HEK293 (cell line): Measurements from ENCODE around the gene HS3ST1.

Experiments
- CTCF ChIA-PET: fragments of 350-600 bp; formaldehyde crosslinking; extraction: SDS; loops from one replicate; lab custom pipeline; 2021; ENCODE audit warnings: antibody characterized with exemption; lab: Yijun Ruan, JAX
- POLR2A ChIA-PET: fragments of 300-600 bp; formaldehyde crosslinking; extraction: SDS; loops from one replicate; lab custom pipeline; 2020; ENCODE audit warnings: antibody characterized with exemption, inconsistent platforms; lab: Yijun Ruan, JAX
- H3K27ac ChIP-seq: fragments of 200-500 bp; sonication (Bioruptor generic); 2 replicates; pipeline ENCODE4 v1.5.1; 2014; ENCODE audit warnings: low read depth, low read length, control low read depth, inconsistent platforms; ENCODE audit errors: extremely low read depth
- H3K36me3 ChIP-seq, 2 experiments: fragments of 200-500 bp in 1 of 2; sonication (Bioruptor generic) in 1 of 2; 1 replicate in 1 of 2; 2 replicates in 1 of 2; pipeline ENCODE4 v1.5.1; 2014 to 2017; ENCODE audit warnings: inconsistent platforms in 2 of 2, low read length in 2 of 2; ENCODE audit not compliant: control insufficient read depth in 2 of 2, insufficient read depth in 1 of 2
- H3K4me1 ChIP-seq: fragments of 200-500 bp; sonication (Bioruptor generic); 2 replicates; pipeline ENCODE4 v1.5.1; 2014; ENCODE audit warnings: mild to moderate bottlenecking, low read length, inconsistent platforms; ENCODE audit not compliant: control insufficient read depth, insufficient read depth
- H3K4me3 ChIP-seq: 2 replicates; pipeline ENCODE4 v1.5.1; 2011; ENCODE audit warnings: low read depth, mild to moderate bottlenecking, control low read depth, low read length, moderate library complexity
- H3K9me3 ChIP-seq: fragments of 200-500 bp; sonication (Bioruptor generic); 2 replicates; pipeline ENCODE4 v1.5.1; 2014; ENCODE audit warnings: low read depth, low read length, inconsistent platforms; ENCODE audit not compliant: control insufficient read depth, insufficient read depth
- BCL11A ChIP-seq: fragments of 450-650 bp; formaldehyde crosslinking; IDR thresholded peaks from 2 replicates; pipeline ENCODE4 v1.5.1; 2016; ENCODE audit warnings: low read depth, missing biosample characterization, missing genetic modification characterization
- BCL11B ChIP-seq: fragments of 450-650 bp; formaldehyde crosslinking; IDR thresholded peaks from 2 replicates; pipeline ENCODE4 v1.5.1; 2016; ENCODE audit warnings: low read depth, missing biosample characterization, missing genetic modification characterization
- GLIS1 ChIP-seq: fragments of 450-650 bp; formaldehyde crosslinking; IDR thresholded peaks from 2 replicates; pipeline ENCODE4 v1.5.1; 2016; ENCODE audit warnings: missing biosample characterization, missing genetic modification characterization
- KLF1 ChIP-seq: fragments of 450-650 bp; formaldehyde crosslinking; IDR thresholded peaks from 2 replicates; pipeline ENCODE4 v1.5.1; 2016; ENCODE audit warnings: missing biosample characterization, missing genetic modification characterization
- KLF9 ChIP-seq: fragments of 450-650 bp; formaldehyde crosslinking; IDR thresholded peaks from 2 replicates; pipeline ENCODE4 v1.5.1; 2016; ENCODE audit warnings: missing biosample characterization, missing genetic modification characterization, low read depth
- REPIN1 ChIP-seq: fragments of 450-650 bp; formaldehyde crosslinking; IDR thresholded peaks from 2 replicates; pipeline ENCODE4 v1.5.1; 2017; ENCODE audit warnings: missing biosample characterization, missing genetic modification characterization, low read depth
- SCRT2 ChIP-seq: fragments of 450-650 bp; formaldehyde crosslinking; IDR thresholded peaks from 2 replicates; pipeline ENCODE4 v1.5.1; 2016; ENCODE audit warnings: missing biosample characterization, missing genetic modification characterization
- SP7 ChIP-seq: fragments of 450-650 bp; formaldehyde crosslinking; IDR thresholded peaks from 2 replicates; pipeline ENCODE4 v1.5.1; 2016; ENCODE audit warnings: missing biosample characterization, missing genetic modification characterization
- TCF7L2 ChIP-seq: IDR thresholded peaks from 2 replicates; pipeline ENCODE4 v1.6.1; 2011; ENCODE audit warnings: low read depth, mild to moderate bottlenecking, inconsistent platforms, low read length, moderate library complexity, borderline replicate concordance
- ZBTB17 ChIP-seq: fragments of 450-650 bp; formaldehyde crosslinking; IDR thresholded peaks from 2 replicates; pipeline ENCODE4 v1.5.1; 2016; ENCODE audit warnings: missing biosample characterization, missing genetic modification characterization
- ZBTB8A ChIP-seq: fragments of 450-650 bp; formaldehyde crosslinking; IDR thresholded peaks from 2 replicates; pipeline ENCODE4 v1.5.1; 2016; ENCODE audit warnings: missing biosample characterization, missing genetic modification characterization
- ZNF121 ChIP-seq: fragments of 450-650 bp; formaldehyde crosslinking; IDR thresholded peaks from 2 replicates; pipeline ENCODE4 v1.5.1; 2016; ENCODE audit warnings: missing biosample characterization, missing genetic modification characterization
- ZNF335 ChIP-seq: fragments of 450-650 bp; formaldehyde crosslinking; conservative IDR thresholded peaks from 2 replicates; pipeline ENCODE4 v1.5.1; 2016; ENCODE audit warnings: missing biosample characterization, missing genetic modification characterization
- ZNF548 ChIP-seq: fragments of 450-650 bp; formaldehyde crosslinking; IDR thresholded peaks from 2 replicates; pipeline ENCODE4 v1.5.1; 2016; ENCODE audit warnings: missing biosample characterization, missing genetic modification characterization
- ZNF558 ChIP-seq: fragments of 450-650 bp; formaldehyde crosslinking; IDR thresholded peaks from 2 replicates; pipeline ENCODE4 v1.5.1; 2016; ENCODE audit warnings: missing biosample characterization, missing genetic modification characterization
- ZNF768 ChIP-seq: fragments of 450-650 bp; formaldehyde crosslinking; IDR thresholded peaks from 2 replicates; pipeline ENCODE4 v1.5.1; 2018; ENCODE audit warnings: missing biosample characterization, mild to moderate bottlenecking, missing genetic modification characterization
- TF ChIP-seq, protein P1 (sequence below): fragments of 450-650 bp; formaldehyde crosslinking; IDR thresholded peaks from 2 replicates; pipeline ENCODE4 v1.5.1; 2016; ENCODE audit warnings: missing biosample characterization, missing genetic modification characterization
- TF ChIP-seq, protein P2 (sequence below): fragments of 450-650 bp; formaldehyde crosslinking; IDR thresholded peaks from 2 replicates; pipeline ENCODE4 v1.5.1; 2016; ENCODE audit warnings: missing biosample characterization, missing genetic modification characterization
- TF ChIP-seq, protein P3 (sequence below): fragments of 450-650 bp; formaldehyde crosslinking; IDR thresholded peaks from 2 replicates; pipeline ENCODE4 v1.5.1; 2016; ENCODE audit warnings: missing biosample characterization, missing genetic modification characterization
- TF ChIP-seq, protein P4 (sequence below): fragments of 450-650 bp; formaldehyde crosslinking; IDR thresholded peaks from 2 replicates; pipeline ENCODE4 v1.5.0; 2017; ENCODE audit warnings: missing biosample characterization, missing genetic modification characterization, borderline replicate concordance
- TF ChIP-seq, protein P5 (sequence below): fragments of 450-650 bp; formaldehyde crosslinking; IDR thresholded peaks from 2 replicates; pipeline ENCODE4 v1.5.1; 2017; ENCODE audit warnings: missing biosample characterization, mild to moderate bottlenecking, missing genetic modification characterization, moderate library complexity
- TF ChIP-seq, protein P6 (sequence below): fragments of 450-650 bp; formaldehyde crosslinking; IDR thresholded peaks from 2 replicates; pipeline ENCODE4 v1.5.1; 2016; ENCODE audit warnings: missing biosample characterization, missing genetic modification characterization

Gene HS3ST1

DNA sequence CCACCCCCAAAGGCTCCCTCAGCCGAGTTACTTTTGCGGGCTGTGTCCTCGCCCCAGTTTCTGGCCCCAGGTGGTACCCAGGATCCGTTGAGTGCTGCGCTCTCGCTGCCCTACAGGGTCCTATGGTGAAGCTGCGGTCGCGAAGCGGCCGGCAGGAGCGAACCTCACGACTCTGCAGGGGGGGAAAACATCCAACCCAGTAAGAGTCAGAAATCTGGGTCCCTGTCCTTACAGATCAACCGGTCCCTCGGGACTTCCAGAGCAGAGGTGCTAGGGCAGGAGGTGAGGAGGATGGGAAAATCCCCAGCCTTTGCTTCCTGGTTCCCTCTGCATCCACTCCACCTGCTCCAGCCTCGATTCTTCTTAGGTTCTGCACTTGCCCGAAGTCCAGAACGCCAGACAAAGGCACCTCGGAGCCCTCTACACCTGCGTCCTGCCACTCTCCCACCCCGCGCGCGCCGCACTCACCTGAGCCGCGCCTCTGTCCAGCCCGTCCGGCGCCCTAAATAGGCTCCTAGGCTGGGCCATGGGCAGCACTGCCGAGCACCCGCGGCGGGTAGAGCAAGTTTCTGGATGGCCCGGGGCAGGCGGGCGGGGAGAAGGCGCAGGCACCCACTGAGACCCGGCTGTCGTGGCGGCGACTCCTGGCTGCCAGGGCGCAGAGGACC is at the start of gene HS3ST1:
HS3ST1 (minus strand) TSS at position 664 of the 668 bp plus-strand sequence. CDS start 28,889 bp downstream, outside the sequence.
- no peaks in the 10 kb centered on the region; the same call in 1 of the 2 replicates for H3K4me1 ChIP-seq
- no peak within 1 kb of the TSS for H3K27ac ChIP-seq
- CTCF ChIA-PET, result no interaction called here
- H3K4me3 ChIP-seq, result peak within 1 kb of the TSS; percentile 53
- H3K36me3 ChIP-seq, result no peaks in the 10 kb centered on the region
- H3K9me3 ChIP-seq, result no peaks in the 10 kb centered on the region
- TF ChIP-seq ZBTB17 (tag by site-specific recombination) (no peak), ZNF335 (tag by site-specific recombination) (peak; percentile 70), REPIN1 (tag by site-specific recombination) (no peak), ZBTB8A (tag by site-specific recombination) (0 out of 2 replicates have a peak, but pooled peaks have one; percentile 16), SCRT2 (no peak)
- TF ChIP-seq, protein P1, sequence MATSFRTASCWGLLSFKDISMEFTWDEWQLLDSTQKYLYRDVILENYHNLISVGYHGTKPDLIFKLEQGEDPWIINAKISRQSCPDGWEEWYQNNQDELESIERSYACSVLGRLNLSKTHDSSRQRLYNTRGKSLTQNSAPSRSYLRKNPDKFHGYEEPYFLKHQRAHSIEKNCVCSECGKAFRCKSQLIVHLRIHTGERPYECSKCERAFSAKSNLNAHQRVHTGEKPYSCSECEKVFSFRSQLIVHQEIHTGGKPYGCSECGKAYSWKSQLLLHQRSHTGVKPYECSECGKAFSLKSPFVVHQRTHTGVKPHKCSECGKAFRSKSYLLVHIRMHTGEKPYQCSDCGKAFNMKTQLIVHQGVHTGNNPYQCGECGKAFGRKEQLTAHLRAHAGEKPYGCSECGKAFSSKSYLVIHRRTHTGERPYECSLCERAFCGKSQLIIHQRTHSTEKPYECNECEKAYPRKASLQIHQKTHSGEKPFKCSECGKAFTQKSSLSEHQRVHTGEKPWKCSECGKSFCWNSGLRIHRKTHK (tag by site-specific recombination), result no peak
- POLR2A ChIA-PET, result no interaction called here

DNA sequence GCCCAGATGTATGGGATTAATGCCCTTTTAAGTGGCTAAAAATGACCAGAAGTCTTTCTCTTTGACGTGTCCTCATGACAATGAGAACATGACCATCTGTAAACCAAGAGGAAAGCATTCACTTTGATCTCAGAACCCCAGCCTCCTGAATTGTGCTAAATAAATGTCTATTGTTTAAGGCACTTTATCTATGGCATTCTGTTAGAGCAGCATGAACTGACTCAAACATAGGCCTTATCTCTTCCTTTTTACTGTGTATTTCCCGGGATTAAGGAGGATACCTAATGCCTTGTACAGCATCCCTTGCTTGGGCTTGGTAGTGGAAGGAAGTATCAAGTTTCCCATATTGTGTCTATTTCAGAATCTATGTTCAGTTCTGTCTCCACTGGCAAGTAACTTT is 47.2 kb upstream of the HS3ST1 start:
- TF ChIP-seq BCL11A (no peak), ZNF548 (no peak), ZNF558 (no peak), SP7 (no peak), ZNF121 (no peak), ZNF768 (tag by site-specific recombination) (no peak)
- TF ChIP-seq, protein P2, sequence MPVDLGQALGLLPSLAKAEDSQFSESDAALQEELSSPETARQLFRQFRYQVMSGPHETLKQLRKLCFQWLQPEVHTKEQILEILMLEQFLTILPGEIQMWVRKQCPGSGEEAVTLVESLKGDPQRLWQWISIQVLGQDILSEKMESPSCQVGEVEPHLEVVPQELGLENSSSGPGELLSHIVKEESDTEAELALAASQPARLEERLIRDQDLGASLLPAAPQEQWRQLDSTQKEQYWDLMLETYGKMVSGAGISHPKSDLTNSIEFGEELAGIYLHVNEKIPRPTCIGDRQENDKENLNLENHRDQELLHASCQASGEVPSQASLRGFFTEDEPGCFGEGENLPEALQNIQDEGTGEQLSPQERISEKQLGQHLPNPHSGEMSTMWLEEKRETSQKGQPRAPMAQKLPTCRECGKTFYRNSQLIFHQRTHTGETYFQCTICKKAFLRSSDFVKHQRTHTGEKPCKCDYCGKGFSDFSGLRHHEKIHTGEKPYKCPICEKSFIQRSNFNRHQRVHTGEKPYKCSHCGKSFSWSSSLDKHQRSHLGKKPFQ (tag by site-specific recombination), result no peak
- no peak overlapping the region for H3K4me3 ChIP-seq
- no peaks in the 10 kb centered on the region for H3K9me3 ChIP-seq
- no peak overlapping the region for H3K27ac ChIP-seq
- ChIA-PET POLR2A (no interaction called here), CTCF (no interaction called here)
- H3K4me1 ChIP-seq, result no peaks in the 10 kb centered on the region
- H3K36me3 ChIP-seq, result no peaks in the 10 kb centered on the region

DNA sequence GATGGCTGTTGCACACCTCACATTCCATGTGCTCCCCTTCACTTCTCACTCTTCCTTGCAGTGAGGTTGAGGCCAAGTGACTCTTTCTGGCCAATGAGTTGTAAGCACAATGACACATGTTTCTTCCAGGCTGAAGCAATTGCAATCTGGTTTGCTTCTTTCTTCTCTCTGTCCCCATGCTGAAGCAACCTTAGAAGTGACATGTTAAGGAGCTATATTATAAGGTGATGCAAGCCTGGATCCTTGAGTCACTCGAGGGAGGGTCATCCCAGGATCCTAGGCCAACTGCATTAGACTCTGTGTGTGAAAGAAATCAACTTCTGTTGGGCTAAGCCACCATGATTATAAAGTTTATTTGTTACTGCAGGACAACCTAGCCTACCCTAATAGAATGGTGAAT is 45.5 kb upstream of the HS3ST1 start:
- ChIA-PET POLR2A (no interaction called here), CTCF (interaction anchor here (0.6 to 1.2 kb wide), 2 partner anchors 11 to 314 kb away, joined by 3 to 4 read pairs; no protein-coding TSS in a partner anchor)
- H3K9me3 ChIP-seq, result no peaks in the 10 kb centered on the region
- no peak overlapping the region for H3K27ac ChIP-seq
- no peak overlapping the region for H3K4me3 ChIP-seq
- H3K36me3 ChIP-seq, result no peaks in the 10 kb centered on the region
- H3K4me1 ChIP-seq, result no peaks in the 10 kb centered on the region
- no peak for TF ChIP-seq TCF7L2
- TF ChIP-seq, protein P3, sequence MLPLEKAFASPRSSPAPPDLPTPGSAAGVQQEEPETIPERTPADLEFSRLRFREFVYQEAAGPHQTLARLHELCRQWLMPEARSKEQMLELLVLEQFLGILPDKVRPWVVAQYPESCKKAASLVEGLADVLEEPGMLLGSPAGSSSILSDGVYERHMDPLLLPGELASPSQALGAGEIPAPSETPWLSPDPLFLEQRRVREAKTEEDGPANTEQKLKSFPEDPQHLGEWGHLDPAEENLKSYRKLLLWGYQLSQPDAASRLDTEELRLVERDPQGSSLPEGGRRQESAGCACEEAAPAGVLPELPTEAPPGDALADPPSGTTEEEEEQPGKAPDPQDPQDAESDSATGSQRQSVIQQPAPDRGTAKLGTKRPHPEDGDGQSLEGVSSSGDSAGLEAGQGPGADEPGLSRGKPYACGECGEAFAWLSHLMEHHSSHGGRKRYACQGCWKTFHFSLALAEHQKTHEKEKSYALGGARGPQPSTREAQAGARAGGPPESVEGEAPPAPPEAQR, result no peak
- TF ChIP-seq KLF9, result no peak
- TF ChIP-seq, protein P4, sequence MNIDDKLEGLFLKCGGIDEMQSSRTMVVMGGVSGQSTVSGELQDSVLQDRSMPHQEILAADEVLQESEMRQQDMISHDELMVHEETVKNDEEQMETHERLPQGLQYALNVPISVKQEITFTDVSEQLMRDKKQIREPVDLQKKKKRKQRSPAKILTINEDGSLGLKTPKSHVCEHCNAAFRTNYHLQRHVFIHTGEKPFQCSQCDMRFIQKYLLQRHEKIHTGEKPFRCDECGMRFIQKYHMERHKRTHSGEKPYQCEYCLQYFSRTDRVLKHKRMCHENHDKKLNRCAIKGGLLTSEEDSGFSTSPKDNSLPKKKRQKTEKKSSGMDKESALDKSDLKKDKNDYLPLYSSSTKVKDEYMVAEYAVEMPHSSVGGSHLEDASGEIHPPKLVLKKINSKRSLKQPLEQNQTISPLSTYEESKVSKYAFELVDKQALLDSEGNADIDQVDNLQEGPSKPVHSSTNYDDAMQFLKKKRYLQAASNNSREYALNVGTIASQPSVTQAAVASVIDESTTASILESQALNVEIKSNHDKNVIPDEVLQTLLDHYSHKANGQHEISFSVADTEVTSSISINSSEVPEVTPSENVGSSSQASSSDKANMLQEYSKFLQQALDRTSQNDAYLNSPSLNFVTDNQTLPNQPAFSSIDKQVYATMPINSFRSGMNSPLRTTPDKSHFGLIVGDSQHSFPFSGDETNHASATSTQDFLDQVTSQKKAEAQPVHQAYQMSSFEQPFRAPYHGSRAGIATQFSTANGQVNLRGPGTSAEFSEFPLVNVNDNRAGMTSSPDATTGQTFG (tag by site-specific recombination), result no peak
- no peak for TF ChIP-seq KLF1 (tag by site-specific recombination)
- TF ChIP-seq, protein P5, sequence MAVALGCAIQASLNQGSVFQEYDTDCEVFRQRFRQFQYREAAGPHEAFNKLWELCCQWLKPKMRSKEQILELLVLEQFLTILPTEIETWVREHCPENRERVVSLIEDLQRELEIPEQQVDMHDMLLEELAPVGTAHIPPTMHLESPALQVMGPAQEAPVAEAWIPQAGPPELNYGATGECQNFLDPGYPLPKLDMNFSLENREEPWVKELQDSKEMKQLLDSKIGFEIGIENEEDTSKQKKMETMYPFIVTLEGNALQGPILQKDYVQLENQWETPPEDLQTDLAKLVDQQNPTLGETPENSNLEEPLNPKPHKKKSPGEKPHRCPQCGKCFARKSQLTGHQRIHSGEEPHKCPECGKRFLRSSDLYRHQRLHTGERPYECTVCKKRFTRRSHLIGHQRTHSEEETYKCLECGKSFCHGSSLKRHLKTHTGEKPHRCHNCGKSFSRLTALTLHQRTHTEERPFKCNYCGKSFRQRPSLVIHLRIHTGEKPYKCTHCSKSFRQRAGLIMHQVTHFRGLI, result no peak
- no peak for TF ChIP-seq BCL11B (tag by site-specific recombination)
- TF ChIP-seq, protein P6, sequence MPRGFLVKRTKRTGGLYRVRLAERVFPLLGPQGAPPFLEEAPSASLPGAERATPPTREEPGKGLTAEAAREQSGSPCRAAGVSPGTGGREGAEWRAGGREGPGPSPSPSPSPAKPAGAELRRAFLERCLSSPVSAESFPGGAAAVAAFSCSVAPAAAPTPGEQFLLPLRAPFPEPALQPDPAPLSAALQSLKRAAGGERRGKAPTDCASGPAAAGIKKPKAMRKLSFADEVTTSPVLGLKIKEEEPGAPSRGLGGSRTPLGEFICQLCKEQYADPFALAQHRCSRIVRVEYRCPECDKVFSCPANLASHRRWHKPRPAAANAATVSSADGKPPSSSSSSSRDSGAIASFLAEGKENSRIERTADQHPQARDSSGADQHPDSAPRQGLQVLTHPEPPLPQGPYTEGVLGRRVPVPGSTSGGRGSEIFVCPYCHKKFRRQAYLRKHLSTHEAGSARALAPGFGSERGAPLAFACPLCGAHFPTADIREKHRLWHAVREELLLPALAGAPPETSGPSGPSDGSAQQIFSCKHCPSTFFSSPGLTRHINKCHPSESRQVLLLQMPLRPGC (tag by site-specific recombination), result no peak
- no peak for TF ChIP-seq GLIS1 (tag by site-specific recombination)
